HG02678 (cell line): ENCODE results near the gene IRF2BPL.

Experiments used
- ATAC-seq: cut with Tn5 transposase; IDR thresholded peaks from one replicate; pipeline ENCODE4 v1.9.1; 2021; ENCODE audit warnings: mild to moderate bottlenecking, moderate library complexity; ENCODE audit not compliant: unreplicated experiment

IRF2BPL gene

GRCh38 chr14:76993752-76994151, 34.8 kb downstream of the IRF2BPL start:
- ATAC-seq = no peak

DNA sequence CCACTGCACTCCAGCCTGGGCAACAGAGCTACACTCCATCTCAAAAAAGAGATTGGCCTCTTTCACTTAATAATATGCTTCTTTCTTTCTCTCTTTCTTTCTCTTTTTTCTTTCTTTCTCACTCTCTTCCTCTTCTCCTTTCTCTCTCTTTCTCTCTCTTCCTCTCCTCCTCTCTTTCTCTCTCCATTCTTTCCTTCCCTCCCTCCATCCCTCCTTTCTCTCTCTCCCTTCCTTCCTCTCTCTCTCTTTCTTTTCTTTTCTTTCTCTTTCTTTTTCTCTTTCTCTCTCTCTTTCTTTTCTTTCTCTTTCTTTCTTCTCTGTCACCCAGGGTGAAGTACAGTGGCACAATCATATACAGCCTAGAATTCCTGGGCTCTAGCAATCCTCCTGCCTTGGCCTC, 38.4 kb downstream of the IRF2BPL start:
- ATAC-seq = no peak

- ATAC-seq = no peak
Observed at GRCh38 chr14:76987956-76988520, 40.5 kb downstream of the IRF2BPL start.

DNA sequence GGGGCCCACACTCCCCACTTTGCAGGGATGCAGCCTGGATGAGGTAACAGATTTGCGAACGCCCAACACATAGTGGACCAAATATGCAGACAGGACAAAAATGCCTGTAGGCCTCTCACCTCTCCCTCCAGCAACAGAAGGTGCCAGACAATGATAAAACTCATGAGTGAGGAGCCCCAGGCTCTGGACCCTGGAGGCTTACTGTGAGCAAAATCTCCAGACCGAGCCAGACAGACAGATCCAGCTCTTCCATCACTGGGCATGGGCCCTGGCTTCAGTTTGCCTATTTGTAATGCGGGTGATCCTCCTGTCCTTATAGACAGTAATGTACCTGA, 42.3 kb downstream of the IRF2BPL start:
- no peak for ATAC-seq

DNA sequence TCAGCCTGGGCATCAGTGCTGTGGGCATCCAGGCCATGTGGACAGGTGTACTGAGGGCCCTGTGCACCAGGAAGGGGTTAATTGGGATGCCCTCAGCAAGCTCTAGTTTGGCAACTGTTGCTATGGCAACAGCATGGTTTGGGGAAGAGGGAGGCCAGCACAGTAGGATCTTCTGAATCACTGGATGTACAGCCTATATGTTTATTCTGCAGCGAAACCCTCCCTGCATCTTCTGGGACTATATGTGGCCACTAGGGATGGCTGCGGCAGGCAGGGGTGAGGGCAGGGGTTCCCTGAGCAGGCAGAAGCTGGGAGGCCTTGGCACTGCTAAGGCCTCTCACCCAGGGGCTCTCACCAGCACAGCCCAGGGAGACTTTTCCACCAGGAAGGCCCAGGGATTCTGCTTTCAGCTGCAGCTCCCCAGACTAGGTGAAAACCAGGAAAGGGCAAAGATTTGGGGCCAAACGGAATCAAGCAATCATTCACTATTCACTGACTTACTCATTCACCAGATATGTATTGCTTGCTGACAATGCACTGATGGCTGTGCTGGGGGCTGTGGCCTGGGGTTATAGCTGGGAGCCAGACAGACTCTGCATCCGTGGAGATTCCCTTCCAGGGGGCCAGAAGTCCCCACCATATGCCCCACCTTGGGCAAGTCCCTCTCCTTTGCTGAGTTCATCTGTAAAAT, 42.8 kb downstream of the IRF2BPL start:
- ATAC-seq = no peak

GRCh38 chr14:76984787-76985375, 43.6 kb downstream of the IRF2BPL start:
- no peak for ATAC-seq

DNA sequence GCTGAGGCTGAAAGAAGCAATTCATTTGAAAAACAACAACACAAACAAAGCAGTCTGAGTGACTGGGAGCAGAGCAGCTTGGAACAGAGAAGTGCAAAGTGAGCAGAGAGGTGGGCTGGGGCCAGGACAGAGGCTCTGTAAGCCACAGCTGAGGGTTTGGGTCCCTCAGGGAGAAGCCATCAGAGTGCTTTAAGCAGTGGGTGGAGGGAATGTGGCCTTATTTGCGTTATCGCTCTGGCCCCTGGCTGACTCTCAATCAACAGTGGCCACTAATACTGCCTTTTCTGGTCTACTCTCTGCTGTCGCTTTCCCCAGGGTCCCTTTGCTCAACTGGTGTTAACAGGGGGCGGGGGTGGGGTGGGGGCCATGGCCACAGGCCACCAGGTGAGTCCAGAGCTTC, 44.2 kb downstream of the IRF2BPL start:
- ATAC-seq = no peak

DNA sequence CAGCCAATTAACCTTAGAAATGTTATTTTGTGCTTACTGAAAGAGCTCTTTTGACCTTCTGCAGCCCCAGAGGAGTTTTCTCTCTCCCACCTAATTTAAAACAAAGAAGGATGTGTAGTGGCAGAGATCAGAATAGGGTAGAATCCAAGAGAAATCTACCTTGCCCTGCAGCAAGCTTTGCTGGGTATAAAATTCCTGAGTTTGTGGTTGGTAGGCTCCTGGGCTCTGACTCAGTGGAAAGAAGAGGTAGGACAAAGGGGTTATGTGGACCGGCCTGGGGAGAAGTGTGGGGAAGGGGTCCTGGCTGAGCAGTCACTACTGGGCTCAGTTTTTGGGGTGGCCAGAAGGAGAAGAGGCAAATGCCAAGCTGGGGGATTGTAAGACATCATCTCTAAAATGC, 46.8 kb downstream of the IRF2BPL start:
- ATAC-seq = no peak

GRCh38 chr14:76977793-76978720, 50.5 kb downstream of the IRF2BPL start:
- ATAC-seq = peak; percentile 90

- ATAC-seq = no peak
Observed at GRCh38 chr14:76976240-76977005, 52.1 kb downstream of the IRF2BPL start.

DNA sequence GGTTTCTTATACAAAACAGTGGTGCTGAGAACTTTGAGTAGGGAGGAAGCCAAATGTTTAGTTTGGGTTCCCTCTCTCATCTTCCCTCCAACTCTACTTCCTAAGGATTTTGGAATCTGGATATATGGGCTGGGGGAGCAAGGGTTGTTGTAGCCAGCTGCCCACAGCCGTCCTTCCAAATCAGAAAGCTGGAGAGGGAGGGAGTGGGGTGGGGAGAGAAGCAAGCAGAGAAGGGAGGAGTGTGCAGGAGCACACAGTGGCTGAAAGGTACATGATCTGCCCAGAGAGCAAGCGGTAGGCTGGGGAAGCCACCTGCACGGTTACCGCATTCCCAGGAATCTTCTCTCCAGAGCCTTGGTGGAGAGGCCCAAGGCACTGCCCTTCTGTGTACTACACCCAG, 52.7 kb downstream of the IRF2BPL start:
- no peak for ATAC-seq

- ATAC-seq = no peak
Observed at GRCh38 chr14:76975051-76975450, 53.5 kb downstream of the IRF2BPL start.
